Germinal center (tissue), 1 donor: ENCODE data around the gene PLA2G4E.

ENCODE experiments used
- DNase-seq: peaks from one replicate; pipeline ENCODE4 v3.0.0; 2012; ENCODE audit warnings: mixed read lengths, low spot score

Gene PLA2G4E

DNA sequence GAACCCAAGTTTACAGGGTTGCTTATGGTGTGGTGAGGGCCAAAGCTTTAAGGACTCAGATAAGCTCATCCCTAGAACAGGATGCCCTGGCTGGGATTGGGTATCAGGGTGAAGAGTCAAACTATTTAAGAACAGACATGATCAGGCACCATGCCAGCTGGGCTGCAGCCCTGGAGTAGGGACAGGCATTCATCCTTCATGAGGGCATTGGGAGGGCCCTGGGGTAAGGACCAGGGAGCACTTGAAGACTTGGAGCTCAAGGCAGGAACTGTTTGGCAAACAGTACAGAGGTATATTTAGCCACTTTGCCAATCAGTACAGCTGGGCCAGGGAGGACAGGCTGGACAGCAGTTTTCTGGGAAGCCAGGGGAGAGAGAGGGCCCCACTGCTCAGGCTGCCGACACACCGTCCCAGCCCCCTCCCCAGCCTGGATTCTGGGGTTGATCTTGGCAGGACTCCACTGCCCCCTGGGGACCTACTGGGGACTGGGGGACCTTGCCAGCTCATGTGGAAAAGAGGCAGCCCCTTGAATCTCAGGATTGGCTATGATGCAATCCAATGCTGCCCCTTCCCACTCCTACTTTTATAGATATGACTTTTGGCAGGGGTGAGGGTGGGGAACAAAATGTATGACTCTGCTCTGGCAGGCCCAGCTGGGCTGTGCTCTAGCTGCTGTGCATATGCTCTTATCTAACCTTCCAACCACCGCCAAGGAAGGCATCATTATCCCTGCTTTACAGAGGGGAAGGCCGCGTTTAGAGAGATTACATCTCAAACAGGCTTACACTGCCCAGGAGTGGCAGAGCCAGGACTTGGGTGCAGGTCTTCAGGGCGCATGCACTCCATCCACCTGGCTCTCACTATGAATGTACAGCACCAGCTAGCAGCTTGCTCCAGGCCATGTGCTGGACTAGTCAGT, 2.3 kb downstream of the PLA2G4E start:
- DNase-seq: no peak

DNA sequence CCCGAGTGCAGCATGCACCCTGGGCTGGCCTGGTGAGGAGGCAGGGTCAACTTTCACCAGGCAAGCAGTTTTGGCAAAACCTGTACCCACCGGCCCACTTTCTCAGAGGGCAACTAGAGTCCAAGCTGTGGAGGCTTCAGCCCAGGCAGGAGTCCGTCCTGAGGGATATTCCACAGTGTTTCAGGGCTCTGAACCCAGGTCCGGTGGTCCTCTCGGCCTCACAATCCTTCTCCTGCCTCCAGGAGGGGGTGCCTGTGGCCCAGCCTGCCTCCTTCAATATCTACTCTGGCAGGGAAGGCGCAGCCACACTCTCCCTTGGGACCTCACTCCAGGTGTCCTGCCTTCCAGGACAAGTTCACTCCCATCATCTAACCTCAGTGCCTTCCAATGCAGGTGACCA, 3.9 kb downstream of the PLA2G4E start:
- no peak for DNase-seq

DNA sequence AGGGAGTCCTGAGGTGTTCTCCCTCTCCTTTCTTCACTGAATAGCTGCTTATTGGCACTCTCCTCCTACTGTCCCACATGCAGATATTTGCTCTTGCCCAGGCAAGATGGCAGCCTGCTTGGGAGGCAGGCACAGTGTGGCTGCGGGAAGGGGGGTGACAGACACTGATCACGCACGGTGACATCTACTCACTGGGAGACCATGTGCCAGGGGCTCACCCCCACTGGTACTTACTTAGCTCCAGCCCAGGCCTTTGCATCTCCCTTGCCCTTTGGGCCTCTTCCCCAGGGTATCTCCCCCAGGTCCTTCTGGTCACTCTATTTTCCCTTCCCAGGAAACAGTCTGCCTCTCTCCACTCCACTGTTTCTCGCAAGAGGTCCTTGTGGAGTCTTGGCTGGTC, 6.4 kb downstream of the PLA2G4E start:
- no peak for DNase-seq

DNA sequence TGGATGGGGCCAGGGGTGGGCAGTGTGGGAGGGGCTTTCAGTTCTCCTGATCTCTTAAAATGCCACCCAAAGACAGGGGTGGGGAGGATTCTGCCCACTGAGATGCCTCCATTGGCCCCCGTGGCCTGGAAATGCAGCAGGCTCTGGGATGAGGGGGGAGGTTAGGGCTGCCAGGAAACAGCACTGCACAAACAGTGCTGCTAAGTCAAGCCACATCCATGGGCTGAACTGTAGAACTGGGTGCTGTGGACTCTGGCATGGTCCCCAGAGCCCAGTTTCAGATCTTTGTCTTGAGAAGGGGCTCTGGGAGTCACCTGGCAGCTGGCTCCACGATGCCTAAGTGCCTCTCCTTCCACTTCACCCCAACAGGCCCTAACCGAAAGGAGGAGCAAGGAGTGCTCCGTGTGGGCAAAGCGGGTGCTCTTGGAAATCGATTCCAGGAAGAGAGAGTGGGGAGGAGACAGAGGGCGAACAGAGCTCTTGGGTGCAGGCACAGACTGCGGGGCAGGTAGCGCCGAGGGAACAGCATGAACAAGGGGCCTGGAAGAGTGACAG, 7.8 kb downstream of the PLA2G4E start:
- DNase-seq: no peak

DNA sequence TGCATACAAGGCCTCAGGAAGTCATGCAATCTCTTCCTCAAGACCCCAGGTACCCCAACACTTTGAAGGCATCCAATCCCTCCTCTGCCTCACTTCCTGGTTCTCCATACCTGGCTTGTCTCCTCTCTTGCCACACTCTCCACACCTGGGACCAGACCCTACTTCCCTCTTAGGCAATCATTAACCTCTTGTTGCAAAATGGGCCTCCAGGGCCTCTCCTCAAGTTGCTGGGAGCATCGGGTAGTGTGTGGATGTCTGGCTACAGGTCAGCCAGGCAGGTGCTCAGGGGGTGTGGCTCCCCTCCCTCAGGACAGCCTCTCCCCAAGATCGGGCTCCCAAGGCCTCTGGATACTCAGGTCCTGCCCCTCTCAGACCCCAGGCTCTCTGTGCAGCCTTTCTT, 8.6 kb downstream of the PLA2G4E start:
- no peak for DNase-seq

DNA sequence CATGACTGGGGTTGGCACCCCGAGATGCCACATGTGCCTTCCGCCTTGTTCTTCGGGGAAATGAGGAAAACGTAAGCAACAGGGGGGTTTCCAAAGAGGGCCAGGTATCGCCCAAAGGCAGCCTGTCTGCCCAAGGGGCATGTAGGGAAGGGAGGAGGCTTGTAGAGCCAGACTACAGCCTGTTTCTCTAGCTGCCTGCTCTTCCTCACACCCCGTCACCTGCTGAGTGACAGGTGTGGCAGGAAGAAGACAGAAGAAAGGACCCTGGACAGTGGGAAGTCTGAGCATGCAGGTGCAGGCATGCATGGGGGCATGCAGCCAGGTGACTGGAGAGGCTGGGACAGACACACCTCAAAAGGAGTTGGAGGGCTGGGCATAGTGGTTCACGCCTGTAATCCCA, 9.8 kb downstream of the PLA2G4E start:
- DNase-seq: no peak

DNA sequence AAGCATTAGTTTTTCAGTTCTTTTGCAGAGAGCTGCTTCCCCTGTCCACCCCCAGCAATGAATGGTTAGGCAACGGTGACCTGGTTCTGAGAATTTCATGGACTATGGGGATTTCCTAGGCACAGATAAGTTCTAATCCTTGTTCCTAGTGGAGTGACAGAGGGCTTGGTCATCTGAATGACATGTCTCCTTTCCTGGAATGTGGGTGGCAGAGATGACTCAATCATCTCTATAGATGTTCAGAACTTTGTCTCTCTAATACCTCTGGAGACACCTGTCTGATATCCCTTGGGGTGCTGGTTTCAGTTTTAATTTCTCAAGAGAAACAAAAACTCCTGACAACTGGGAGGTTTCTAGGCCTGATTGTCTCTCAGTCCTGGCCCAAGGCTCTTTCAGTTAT, 10.4 kb downstream of the PLA2G4E start:
- DNase-seq: no peak

DNA sequence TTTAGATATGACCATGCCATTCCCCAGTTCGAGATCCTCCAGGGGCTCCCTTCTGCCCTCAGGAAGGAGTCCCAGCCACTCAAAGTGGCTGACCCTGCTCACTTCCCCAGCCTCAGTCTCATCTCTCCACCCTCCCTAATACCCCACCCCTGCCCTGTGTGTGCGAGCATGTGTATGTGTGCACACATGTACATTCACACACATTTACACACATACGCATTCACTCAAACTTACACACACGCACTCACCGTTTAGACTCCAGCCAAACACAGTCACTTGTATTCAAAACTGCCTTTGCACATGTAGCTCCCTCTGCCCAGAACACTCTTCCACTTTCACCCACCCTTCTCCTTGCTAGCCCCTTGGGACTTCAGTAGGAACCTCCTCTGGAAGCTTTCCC, 11.4 kb downstream of the PLA2G4E start:
- no peak for DNase-seq

DNA sequence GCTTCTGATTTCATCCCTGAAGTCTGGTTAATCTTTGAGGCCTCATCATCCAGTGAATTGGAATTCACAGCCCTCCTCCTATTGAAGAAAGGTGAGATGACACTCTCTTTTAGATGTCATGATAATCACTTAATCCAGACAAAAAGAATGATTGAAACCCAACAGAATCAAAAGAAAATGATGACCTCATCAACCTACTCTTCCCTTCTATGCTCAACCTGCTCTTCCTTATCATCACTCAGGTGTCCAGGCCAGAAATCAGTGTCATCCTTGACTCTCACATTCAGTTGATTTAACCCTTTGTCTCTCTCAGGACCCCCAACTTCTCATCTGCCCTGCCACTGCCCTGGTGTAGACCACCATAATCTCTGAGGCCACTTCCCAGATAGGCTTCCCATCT, 11.8 kb downstream of the PLA2G4E start:
- no peak for DNase-seq

DNA sequence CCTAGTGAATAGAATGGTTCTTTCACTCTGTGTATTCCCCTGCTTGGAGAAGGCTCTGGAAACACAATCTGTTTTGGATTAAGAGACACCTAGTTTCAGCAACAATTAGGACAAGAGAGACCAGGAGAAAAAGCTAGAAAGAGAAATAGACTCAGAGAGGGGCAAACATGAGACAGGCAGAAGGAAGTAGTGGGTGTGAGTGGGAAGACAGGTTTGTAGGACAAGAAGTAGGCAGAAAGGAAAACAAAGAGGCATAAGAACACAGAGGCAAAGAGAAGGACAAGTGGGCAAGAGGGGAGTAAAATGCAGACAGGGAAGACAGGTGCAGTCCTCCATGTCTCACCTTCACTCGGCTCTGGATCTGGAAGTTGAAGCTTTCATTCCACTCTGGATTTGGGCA, 13.5 kb downstream of the PLA2G4E start:
- DNase-seq: no peak

DNA sequence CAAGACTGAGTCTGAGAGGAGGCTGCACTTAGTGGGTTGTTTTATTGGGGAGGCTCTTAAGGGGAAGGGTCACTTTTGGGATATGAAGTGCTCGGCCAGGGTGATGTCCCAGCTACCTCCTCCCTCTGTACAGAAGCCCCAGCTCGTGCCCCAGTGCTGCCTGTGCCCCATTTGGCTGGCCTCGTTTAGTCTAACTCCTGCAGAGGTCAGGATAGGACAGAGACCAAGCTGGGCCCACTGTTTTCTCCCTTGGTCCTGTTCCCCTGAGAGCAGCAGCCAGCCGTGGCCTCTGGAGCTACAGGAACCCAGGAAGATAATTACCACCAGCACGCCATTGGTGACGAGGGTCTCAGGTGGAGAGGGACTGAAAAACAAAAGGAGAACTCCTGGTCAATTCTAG, 18.5 kb downstream of the PLA2G4E start:
- no peak for DNase-seq

DNA sequence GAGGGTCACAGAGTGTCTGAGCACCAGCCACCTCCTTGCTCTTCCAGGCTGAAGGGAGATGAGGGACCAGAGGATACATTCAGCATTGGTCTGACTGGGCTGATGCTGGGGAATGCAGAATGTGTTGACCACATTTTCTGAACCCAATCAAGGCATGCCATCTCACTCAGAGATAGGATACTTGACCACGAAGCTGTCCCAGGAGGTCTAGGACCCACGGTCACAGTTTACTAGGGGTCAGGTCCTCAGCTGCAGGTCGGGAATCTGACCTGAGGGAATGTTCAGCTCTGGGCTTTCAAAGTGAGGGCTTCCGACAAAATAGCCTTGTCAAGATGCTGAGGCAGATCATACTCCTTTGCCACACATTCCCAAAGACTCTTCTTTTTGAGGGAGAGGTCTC, 19.6 kb downstream of the PLA2G4E start:
- no peak for DNase-seq

DNA sequence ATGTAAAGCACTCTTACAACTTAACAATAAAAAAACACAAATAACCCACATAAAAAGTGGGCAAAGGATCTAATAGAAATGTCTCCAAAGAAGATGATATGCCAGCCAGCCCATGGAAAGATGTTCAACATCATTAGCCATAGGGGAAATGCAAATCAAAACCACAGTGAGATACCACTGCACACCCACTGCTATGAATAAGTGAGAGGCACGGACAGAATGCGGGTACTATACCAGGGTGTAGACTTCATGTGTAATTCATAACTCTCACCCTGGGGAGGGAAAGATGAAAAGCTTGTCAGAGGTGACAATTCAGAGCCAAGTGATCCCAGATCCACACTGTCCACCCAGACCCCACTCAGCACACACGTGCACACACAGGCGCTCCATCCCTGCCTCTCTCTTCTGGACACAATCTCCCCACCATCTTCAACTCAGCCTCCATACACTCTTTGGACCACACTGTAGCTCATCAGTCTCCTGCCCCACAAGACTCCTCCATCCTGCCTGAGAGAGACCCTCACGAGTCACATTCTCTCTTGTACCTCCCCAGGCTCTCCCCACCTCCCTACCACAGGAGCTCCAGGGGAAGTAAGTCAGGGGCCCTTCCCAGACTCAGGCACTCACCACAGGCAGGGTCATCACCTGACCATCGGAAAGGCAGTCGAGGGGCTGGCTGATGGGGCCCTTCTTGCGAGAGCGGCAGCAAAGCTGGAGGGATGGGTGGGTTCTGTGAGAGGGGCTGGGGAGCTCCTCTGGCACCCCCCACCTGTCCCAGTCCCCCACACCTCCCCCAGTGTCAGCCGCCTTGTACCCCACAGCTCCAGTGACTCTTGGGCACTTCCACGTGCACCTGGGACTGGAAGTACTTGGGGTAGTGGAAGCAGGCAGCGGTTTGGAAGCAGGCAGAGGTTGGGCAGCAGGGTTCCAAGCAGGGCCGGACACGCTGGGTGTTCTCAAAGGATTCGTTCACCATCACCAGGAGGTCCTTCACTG, 21.3 kb downstream of the PLA2G4E start:
- no peak for DNase-seq

DNA sequence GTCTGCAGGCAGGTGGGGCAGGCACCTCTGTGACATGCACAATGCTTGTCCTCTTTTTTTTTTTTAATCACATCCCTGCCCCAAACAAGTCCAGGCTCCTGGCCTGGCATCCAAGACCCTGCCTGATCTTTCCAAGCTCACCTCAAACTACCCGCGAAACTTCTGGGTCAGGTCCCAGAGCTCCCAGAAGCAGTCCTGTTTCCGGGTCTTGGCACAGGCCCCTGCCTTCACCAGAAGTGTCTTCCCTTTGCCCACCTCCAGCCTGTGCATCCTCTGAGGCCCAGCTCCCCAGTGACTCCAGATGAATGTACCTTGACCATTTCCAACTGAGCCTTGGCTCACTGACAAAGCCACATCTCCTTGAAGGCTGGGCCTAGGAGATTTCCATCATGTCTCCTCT, 23.0 kb downstream of the PLA2G4E start:
- DNase-seq: no peak

DNA sequence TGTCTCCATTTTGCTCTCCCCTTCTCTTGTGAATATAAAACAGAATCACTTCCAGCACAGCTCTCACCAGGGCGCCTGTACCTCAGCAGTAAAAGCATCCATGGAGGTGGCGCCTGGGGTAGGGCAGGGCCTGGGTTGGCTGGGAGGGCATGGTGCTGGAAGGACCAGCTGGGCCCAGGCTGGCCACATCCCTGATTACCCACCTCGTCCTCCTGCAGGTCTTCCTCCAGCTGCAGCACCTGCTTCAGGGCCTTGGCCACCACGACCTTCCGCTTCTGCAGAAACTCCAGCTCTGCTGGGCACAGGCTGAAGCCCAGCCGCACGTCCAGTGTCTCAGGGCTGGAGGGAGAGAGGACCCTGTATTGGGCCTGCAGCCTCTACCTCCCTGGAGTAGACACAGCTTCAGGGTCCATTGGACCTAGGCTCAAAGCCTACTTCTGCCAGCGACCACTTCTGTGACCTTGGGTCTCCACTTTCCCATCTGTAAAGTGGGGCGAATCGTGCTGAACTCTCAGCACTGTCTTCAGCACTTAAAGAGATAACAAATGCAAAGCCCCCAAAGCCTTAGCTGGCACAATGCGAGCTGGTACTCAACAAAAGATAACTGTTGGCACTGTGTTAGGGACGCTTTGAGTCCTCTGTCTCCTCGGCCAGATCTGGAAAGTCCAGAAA, 23.8 kb downstream of the PLA2G4E start:
- no peak for DNase-seq

DNA sequence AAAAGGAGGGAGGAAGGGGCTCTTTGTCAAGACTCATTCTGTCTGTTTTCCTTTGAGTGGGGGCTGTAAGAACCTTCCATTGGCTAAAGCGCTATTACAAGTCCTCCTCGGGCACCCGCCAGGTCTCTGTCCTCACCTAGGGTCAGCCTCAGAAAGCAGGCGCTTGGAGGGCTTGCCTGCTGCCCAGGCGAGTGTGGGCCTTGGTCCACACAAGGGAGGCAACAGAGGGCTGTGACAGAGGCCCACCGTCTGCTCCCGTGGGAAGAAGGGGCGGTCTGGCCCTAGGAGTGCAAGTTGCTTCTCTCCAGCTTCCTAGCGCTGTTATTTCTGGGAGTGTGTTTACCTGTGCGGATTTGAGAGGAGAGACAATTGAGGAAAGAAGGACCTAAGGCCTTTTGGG, 24.5 kb downstream of the PLA2G4E start:
- DNase-seq: no peak

DNA sequence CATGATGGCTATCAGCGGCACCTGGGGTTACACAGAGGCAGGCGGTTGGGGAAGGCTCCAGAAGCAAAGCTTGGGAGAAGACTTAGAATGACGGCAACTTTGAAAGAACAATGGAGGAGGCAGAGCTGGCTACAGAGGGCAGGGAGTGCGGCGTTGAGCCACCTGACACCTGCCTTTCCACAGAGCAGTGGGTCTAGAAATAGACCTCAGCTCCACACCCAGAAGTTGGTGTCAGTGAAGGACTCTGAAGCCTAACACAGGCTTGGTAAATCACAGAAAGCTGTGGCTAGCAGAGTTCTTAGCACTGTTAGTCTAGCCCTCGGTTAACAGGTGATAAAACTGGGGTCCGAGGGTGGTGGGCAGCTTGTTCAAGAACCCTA, 25.4 kb downstream of the PLA2G4E start:
- no peak for DNase-seq

DNA sequence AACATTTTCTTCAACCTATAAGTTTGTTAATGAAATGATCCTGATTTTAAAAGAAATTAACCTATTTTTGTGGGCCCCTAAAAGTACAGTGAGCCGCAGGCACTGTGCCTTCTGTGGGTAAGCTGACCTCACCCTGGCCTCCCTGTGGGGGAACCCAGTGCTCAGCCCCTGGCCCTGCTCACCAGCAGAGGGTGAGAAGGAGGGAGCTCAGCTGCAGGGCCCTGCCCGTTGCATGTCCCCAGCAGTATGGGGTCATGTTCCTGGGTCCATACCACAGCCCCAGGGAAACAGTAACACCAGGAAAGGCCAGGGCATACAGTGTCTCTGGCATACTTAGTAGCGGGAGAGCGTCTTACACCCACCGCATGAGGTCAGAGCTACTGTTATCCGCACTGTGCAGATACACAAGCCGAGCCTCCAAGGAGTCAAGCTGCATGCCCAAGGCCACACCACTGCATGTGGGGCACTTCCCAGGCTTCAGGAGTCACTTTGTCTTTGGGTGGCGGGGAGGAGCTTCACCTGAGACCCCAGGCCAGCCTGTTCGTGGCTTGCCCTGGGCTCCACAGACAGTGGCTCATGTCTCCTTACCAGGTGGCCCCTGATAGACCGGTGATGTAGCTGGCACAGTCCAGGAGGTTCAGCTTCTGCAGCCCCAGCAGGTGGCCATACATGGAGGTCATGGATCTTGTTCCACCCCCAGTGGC, 25.9 kb downstream of the PLA2G4E start:
- DNase-seq: no peak

DNA sequence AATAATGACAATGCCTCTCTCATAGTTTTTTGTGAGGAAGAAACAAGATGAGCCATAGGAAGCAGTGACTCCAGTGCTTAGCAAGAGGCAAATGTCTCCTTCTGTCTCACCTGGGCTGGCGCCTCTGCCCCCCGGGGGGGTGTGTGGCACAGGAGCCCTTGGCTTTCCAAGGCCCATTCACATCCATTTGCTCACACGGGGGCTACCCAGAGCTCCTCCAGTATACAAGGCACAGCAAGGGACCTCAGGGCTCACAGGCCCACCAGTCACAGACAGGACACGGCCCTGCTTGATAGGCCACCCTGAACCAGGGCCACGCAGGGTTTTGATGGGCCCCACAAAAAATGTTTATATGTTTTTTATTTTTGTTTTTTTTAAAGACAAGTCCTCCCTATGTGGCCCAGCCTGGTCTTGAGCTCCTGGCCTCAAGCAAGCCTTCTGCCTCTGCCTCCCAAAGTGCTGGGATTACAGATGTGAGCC, 26.6 kb downstream of the PLA2G4E start:
- no peak for DNase-seq

DNA sequence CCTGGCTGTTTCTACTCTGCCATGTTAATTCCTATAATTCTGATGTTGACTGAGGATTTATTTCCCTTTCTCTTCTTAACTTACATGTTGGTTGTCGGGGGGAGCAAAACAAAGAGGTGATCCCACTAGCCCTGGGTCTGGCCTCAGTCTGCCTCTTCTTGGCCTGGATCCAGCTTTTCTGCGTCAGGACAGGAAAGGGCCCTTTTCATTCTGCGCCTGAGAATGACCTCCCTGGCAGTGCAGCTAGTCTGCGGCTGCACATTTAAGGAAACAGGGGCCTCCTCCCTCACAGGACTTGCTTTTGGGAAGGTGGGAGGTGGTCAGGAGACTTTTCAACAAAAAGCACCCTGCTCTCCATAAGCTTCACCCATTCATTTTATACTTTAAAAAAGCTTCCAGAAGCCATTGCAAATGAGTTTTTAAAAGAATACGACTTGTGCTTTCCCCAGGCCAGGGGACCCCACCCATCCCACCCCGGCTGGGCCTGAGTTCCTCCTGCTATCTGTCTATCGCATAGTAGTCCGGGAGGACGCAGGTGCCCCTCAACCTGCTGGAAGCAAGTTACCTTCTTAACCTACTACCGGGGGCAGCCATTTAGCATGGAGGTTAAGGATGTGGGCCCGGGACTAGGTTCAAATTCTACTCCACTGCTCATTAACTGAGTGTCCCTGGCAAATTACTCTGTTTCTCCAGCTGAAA, 27.2 kb downstream of the PLA2G4E start:
- no peak for DNase-seq

DNA sequence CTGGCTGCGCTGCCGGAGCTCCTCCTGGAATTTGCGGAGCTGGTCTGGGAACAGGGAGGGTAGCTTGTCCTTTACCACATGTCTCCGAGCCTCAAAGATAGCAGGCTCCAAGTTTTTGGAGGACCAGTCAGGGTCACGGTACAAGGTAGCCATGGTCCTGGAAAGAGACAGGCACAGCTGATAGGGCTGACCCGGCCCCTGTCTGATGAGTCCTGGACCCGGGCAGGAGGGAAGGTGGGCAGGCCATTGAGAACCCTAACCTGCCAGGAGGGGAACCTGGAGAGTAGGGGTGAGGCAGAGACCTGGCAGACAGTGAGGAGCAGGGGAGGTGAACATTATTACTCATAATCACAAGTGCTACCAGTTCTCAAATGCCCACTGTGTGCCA, 28.0 kb downstream of the PLA2G4E start:
- DNase-seq: no peak
